GM12891 (cell line): ENCODE measurements around the gene AXIN1.

Source experiments
- POLR2A ChIP-seq: IDR thresholded peaks from 2 replicates; pipeline ENCODE4 v1.6.1; 2011; ENCODE audit warnings: low read depth, low read length, control low read depth
- POLR2AphosphoS5 ChIP-seq: IDR thresholded peaks from 2 replicates; pipeline ENCODE4 v1.6.1; 2011; ENCODE audit warnings: low read depth, low read length, control low read depth

- peak; percentile 59 for TF ChIP-seq POLR2AphosphoS5
- TF ChIP-seq POLR2A, result peak; percentile 35; the same call in 1 of the 2 replicates
Observed at GRCh38 chr16:324451-325334, 27.8 kb downstream of the AXIN1 start.
